Measurements from ENCODE around the gene MAP4K3.
"Not testable (repeated sequence)": the region's sequence is repeated elsewhere in the genome, so short reads cannot be mapped to it uniquely, and the experiment has no call there.

Gene MAP4K3

GRCh38 chr2:39289609-39290008 is 147.5 kb downstream of the MAP4K3 start:
- no peak for DNase-seq

- no peak for DNase-seq
These were observed 153.5 kb downstream of the MAP4K3 start for GRCh38 chr2:39283561-39283960.

DNA sequence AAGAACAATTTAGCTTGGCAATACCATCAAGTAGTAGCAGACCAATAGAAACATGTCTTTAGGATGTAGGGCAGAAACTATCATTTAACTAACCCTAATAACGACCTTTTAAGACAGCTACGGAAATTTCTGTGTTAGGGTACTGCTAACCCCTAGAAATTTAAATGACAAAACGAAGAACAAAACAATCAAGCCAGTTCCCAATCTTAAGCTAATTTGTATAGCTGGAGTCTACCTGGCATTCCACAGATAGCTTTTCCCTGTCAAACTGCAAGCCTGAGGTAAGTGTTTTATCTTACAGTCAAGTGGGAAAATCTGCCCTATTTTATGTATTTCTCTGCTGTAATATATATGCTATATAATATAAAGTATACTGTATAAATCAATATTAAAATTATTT is 155.7 kb downstream of the MAP4K3 start:
- DNase-seq, result no peak

GRCh38 chr2:39275016-39275415 is 162.1 kb downstream of the MAP4K3 start:
- DNase-seq, result no peak

- DNase-seq, result no peak
These were observed 167.1 kb downstream of the MAP4K3 start for GRCh38 chr2:39269941-39270340.

- no peak for DNase-seq
These were observed 170.1 kb downstream of the MAP4K3 start for GRCh38 chr2:39266916-39267434.

DNA sequence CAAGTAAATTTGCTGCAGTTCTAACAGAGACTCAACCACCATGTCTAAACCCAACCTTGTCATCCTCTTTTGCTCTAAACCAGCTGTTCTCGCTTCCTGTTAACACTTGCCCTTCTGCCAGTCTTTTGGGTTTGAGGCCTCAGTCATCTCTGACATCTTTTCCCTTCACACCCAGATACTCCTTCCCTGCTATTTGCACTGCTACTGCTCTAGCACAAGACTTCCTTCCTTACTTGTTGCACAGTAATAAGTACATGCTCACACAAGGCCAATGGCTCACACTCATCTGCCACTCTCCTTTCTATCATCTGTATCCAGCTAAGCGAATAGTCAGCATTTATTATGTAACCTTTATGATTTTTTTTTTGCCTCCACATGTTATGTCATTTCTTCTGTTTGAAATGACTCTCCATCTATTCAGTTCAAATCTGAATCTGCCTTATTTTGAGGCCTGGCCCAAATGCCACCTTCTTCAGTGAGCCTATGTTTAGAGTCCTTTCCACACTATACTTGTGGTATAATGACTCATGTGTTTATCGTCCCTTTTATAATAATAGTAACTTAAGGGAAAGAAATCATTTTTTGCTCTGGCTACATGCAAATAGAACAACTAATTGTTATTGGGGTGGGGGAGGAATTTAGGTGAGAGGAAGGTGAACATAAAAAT is 170.8 kb downstream of the MAP4K3 start:
- DNase-seq, result no peak

GRCh38 chr2:39265315-39265714 is 171.8 kb downstream of the MAP4K3 start:
- no peak for DNase-seq

DNA sequence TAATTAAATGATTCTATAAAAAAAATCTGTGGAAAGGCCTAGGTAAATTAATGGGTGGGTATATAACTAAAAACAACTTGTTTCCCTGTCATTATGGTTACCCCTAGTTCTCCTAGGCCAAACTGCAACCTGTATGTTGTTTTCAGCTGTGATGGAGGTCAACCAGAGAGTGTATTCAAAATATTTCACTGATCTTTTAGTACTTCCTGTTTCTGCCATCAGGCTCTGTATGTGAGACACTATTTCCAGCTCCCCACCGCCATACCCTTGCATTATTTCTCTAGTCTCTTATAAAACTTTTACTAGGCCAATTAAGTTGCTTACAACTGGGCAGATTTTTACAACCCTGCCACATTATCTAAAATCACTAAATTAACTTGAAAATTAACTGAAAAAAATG is 172.4 kb downstream of the MAP4K3 start:
- no peak for DNase-seq

DNA sequence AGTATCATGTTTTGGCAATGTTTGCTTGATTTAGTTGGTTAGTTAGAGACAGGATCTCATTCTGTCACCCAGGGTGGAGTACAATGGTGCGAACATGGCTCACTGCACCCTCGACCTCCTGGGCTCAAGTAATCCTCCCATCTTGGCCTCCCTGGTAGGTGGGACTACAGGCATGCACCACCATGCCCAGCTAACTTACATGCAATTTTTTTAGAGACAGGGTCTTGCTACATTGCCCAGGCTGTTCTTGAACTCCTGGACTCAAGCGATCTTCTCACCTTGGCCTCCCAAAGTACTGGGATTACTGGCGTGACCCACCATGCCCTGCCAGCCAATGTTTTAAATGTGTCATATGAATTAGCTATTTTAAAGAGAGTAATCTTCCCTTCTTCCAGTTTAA is 177.0 kb downstream of the MAP4K3 start:
- no peak for DNase-seq

- DNase-seq, result no peak
These were observed 181.0 kb downstream of the MAP4K3 start for GRCh38 chr2:39256040-39256439.

GRCh38 chr2:39252888-39253518 is 184.1 kb downstream of the MAP4K3 start:
- no peak for DNase-seq

GRCh38 chr2:39247512-39248043 is 189.5 kb downstream of the MAP4K3 start:
- no peak for DNase-seq

- no peak for DNase-seq
These were observed 190.6 kb downstream of the MAP4K3 start for GRCh38 chr2:39246382-39246980.

DNA sequence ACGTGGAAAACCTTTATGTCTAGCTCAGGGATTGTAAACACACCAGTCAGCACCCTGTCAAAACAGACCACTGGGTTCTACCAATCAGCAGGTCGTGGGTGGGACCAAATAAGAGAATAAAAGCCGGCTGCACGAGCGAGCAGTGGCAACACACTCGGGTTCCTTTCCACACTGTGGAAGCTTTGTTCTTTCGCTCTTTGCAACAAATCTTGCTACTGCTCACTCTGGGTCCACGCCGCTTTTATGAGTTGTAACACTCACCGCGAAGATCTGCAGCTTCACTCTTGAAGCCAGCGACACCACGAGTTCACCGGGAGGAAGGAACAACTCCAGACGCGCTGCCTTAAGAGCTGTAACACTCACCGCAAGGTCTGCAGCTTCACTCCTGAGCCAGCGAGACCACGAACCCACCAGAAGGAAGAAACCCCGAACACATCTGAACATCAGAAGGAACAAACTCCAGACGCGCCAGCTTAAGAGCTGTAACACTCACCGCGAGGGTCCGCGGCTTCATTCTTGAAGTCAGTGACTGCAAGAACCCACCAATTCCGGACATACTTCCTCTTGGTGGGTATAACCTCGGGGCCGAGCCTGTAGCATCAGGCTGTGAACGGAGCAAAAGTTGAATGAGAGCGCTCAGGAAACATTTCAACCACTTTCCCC is 192.0 kb downstream of the MAP4K3 start:
- DNase-seq, result peak; percentile 58

- not testable (repeated sequence) for DNase-seq
These were observed 192.7 kb downstream of the MAP4K3 start for GRCh38 chr2:39244241-39244862.

DNA sequence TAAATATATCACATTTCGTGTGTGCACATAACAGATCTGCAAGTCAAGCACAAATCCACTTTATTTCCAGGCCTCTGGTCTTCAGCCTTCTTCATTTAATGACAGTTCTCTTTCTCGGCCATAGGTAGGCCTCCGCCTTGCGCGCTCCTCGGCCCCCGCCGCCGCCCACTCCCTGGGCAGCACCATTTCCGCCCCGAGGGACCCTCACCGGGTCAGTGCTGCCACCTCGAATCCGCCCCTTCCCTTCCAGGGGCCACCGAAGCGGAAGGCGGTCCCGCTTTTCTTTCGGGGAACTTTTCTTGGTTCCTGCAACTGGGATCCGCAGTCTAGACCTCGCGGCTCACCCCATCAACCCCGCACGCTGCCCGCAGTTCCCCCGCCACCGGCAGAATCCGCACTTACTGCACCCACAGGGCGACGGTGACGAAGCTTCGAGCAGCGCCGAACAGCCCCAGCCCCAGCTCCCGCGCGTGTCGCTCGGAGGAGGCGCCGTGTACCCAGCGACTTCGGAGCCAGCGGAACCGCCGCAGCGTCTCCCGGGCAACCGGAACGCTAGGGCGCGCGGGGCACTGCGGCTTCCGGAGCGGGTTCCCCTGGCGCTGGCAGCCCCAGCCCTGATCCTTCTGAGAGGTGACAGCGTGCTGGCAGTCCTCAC is 193.5 kb downstream of the MAP4K3 start, which contains the start of gene CDKL4:
CDKL4 (minus strand) TSS at position 502 of the 655 bp plus-strand sequence.
- DNase-seq, result peak; percentile 34

- DNase-seq, result no peak
These were observed 195.5 kb downstream of the MAP4K3 start for GRCh38 chr2:39241588-39241987.

DNA sequence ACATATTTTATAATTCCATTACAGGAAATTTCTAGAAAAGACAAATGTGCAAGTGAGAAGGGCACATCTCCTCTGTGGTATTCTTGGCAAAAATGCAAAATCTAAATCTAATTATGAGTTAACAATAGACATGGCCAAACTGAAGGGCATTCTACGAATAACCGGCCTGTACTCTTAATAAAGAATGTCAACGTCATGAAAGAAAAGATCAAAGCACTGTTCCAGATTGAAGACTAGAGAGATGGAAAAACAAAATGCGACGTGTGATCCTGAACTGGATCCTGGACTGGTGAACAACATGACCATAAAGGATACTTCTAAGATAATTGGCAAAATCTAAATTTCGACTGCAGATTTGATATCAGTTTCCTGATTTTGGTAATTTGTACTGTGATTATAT is 196.3 kb downstream of the MAP4K3 start:
- DNase-seq, result no peak

DNA sequence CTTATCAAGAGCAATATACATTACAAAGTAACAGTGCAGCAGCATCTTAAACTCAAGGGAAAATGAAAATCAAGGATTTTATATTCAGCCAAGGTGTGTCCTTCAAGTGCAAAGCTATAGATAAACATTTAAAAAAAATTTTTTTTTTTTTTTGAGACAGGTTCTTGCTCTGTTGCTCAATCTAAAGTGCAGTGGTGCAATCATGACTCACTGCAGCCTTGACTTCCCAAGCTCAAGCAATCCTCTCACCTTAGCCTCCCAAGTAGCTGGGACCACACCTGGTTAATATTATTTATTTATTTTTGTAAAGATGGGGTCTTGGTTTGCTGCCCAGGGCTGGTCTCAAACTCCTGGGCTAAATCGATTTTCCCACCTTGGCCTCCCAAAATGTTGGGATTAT is 202.3 kb downstream of the MAP4K3 start:
- DNase-seq, result no peak

DNA sequence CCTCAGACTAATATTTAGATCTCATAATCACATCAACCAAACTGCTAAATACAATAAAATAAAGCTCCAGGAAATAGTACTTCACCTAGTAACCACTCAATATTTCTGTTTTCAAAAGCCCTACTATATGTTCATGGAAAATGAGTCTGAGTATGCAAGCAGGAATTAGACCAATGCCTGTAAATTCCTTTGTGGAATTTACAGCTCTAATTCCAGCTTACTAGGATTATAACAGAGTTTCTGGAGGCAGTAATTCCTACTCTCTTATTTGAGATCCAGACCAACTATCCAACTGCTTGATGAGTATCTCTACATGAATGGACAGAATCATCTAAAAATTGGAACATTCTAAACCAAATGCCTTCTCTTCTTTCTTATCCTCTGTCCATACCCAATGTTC is 204.9 kb downstream of the MAP4K3 start:
- DNase-seq, result no peak

Measured in CD4-positive, alpha-beta T cell treated with Interleukin-12 subunit alpha and Interleukin-12 subunit beta, for 1 hour (primary cell).